Measurements from ENCODE around the gene DRD2. TPM values are rescaled to one million over a fixed set of nuclear protein-coding genes. Genes with fewer than 3 reads are reported as not detected.

The DRD2 gene
- total RNA-seq, 1 donor from 2014 or later: not detected

DNA sequence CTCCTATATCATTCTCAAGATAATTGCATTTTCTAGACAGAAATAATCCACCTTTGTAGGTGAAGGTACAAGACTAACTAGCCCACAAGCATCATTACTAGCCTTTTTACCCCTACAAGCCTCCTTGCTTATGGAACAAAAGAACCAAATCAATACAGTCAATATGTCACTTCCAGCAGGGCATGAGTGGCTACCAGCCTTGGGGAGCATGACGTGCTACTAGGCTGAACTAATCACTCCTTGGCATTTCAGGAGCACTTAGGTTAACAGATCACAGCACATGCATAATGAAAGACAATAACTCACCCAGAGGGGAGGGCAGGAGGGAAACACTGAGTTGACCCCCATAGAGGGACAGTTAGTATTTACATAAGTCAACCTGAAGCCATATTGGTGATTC is 2.7 kb downstream of the DRD2 start:
- Mint-ChIP-seq H3K27me3 (peaks cover 45% of the 10 kb centered on the region), H3K4me1 (no peaks in the 10 kb centered on the region), H3K9me3 (no peaks in the 10 kb centered on the region), H3K27ac (no peak overlapping the region), H3K4me3 (no peak overlapping the region), H3K36me3 (ENCODE audit: low read depth) (no peaks in the 10 kb centered on the region)
- no peak for DNase-seq
- intact Hi-C loops (cut with micrococcal nuclease): no loop called here

DNA sequence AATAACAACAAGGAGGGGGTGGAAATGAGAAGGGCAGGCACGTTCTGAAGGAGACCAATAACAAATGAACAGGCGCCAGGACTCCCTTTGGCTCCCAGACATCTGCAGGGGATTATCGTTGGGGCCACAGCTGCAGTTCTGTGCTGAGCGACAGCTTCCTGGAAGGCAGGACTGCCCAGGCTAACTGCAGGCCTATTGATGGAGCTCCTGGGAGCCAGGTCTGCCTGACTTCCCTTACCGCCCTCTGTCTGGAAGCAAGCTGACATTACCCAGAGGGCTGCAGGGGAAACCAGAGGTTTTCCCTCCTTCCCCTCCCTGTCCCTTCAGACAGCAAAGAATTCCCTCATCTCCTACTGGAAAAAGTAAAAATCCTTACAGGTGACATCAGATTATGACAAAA is 5.0 kb downstream of the DRD2 start:
- no peaks in the 10 kb centered on the region for H3K4me1 Mint-ChIP-seq
- H3K9me3 Mint-ChIP-seq: no peaks in the 10 kb centered on the region
- H3K27me3 Mint-ChIP-seq: peaks cover 30% of the 10 kb centered on the region
- H3K27ac Mint-ChIP-seq: no peak overlapping the region
- no peak overlapping the region for H3K4me3 Mint-ChIP-seq
- intact Hi-C loops (cut with micrococcal nuclease): no loop called here
- no peaks in the 10 kb centered on the region for H3K36me3 Mint-ChIP-seq (ENCODE audit: low read depth)
- no peak for DNase-seq

DNA sequence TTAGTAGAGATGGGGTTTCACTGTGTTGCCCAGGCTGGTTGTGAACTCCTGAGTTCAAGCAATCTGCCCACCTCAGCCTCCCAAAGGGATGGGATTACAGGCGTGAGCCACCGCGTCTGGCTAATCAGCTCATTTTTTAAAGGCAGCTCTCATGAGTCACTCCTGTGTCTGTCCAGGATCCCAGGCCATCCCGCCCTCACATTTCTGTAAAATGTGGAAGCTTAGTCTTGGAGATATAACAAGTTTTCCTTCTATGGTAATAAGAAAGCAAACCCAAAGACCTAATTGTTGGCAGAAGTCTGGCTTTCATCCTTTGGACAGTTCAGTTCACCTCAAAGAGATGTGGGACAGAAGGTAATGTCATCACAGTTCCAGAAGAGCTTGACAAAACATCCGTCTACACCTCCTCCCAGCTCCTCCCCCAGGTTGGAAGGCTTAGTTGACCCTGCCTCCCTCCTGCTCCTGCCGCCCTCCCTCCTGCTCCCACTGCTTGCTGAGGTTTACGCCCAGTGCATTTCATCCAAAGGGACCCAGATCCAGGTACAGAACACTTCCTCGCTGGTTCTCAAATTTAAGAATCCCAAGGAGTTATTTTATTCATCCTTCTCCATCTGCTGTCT is 6.4 kb downstream of the DRD2 start:
- Mint-ChIP-seq H3K9me3 (no peaks in the 10 kb centered on the region), H3K4me3 (no peak overlapping the region), H3K4me1 (no peaks in the 10 kb centered on the region), H3K36me3 (ENCODE audit: low read depth) (no peaks in the 10 kb centered on the region), H3K27me3 (peaks cover 24% of the 10 kb centered on the region), H3K27ac (no peak overlapping the region)
- intact Hi-C loops (cut with micrococcal nuclease): no loop called here
- no peak for DNase-seq

DNA sequence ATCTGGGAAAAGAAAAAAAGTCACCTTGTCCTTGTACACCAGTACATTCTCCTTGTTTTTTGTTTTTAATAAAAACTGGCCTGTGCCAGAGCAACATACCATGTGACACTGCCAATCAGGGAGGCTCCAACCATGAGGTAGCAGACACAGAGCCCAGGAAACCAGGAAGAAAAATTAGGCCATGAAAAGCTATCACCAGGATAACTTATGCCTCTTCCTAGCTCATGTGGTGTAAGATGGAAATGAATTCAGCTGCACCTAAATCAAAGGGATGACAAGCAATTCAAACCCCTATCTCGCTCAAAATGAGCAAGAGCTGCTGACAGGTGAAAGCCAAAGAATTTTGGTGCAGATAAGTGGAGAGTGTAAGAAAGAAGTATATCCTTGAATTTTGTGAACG is 7.7 kb downstream of the DRD2 start:
- intact Hi-C loops (cut with micrococcal nuclease): no loop called here
- Mint-ChIP-seq H3K4me1 (no peaks in the 10 kb centered on the region), H3K9me3 (no peaks in the 10 kb centered on the region), H3K36me3 (ENCODE audit: low read depth) (no peaks in the 10 kb centered on the region), H3K27me3 (peaks cover 14% of the 10 kb centered on the region), H3K4me3 (no peak overlapping the region), H3K27ac (no peak overlapping the region)
- DNase-seq: no peak

DNA sequence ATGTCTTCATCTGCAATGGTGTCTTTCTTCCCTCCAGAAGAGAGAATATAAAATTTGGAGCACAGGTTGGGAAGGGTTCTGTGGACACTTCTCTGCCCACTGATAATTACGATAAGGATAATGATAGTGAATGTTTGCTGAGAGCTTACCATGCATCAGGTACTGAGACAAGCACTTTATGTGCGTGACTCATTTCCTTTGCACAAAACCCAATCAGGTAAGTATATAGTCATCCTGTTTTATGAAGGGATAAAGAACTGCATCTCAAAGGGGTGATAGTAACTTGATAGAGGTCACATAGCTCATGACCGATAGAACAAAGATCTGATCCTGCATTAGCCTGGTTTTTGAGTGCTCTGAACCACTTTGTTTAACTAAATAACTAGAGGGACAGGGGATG is 9.4 kb downstream of the DRD2 start:
- Mint-ChIP-seq H3K27ac (no peak overlapping the region), H3K9me3 (no peaks in the 10 kb centered on the region), H3K4me3 (no peak overlapping the region), H3K36me3 (ENCODE audit: low read depth) (no peaks in the 10 kb centered on the region), H3K4me1 (no peaks in the 10 kb centered on the region), H3K27me3 (peaks cover 7% of the 10 kb centered on the region)
- intact Hi-C loops (cut with micrococcal nuclease): no loop called here
- no peak for DNase-seq

DNA sequence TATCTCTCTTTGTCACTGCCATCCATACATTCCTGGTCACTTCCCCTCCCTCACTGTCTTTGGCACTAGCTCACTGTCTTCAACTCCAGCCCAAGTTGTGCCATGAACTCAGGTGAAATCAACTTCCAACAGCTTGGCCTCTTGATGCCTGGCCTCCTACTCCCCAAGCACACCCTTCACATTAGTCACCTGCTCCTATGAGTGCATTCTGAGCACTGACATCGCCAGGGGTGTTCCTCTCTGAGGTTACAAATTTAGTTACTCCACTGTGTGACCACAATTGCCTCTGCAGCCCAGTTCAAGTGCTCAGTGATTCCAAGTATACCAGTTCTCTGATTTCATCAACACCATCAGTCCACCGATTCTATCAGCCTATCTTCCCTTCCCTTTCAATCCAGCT is 10.8 kb downstream of the DRD2 start:
- no peaks in the 10 kb centered on the region for H3K36me3 Mint-ChIP-seq (ENCODE audit: low read depth)
- no peaks in the 10 kb centered on the region for H3K4me1 Mint-ChIP-seq
- no peak overlapping the region for H3K4me3 Mint-ChIP-seq
- H3K27ac Mint-ChIP-seq: no peak overlapping the region
- peaks cover 8% of the 10 kb centered on the region for H3K27me3 Mint-ChIP-seq
- DNase-seq: no peak
- intact Hi-C loops (cut with micrococcal nuclease): no loop called here
- no peaks in the 10 kb centered on the region for H3K9me3 Mint-ChIP-seq

DNA sequence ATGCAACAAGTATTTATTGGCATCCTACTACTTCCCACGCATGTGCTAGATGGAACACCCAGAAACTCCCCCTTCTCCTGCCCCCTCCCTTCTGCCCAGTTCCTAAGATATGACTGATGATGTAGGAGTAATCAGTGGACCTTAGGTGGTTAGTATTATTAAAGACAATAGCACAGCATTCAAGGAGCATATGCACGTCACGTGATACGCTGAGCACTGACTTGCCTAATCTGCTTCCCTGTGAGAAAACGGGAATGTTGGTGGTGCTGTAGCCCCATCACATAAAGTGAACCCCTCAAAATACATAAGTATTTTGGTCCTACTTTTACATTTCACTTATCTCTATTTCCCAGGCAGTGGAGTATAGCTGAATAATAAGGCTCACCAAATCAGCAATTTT is 12.4 kb downstream of the DRD2 start:
- H3K36me3 Mint-ChIP-seq (ENCODE audit: low read depth): no peaks in the 10 kb centered on the region
- H3K27me3 Mint-ChIP-seq: peaks cover 8% of the 10 kb centered on the region
- H3K9me3 Mint-ChIP-seq: no peaks in the 10 kb centered on the region
- no peak for DNase-seq
- H3K27ac Mint-ChIP-seq: no peak overlapping the region
- no peaks in the 10 kb centered on the region for H3K4me1 Mint-ChIP-seq
- no peak overlapping the region for H3K4me3 Mint-ChIP-seq
- intact Hi-C loops (cut with micrococcal nuclease): no loop called here

DNA sequence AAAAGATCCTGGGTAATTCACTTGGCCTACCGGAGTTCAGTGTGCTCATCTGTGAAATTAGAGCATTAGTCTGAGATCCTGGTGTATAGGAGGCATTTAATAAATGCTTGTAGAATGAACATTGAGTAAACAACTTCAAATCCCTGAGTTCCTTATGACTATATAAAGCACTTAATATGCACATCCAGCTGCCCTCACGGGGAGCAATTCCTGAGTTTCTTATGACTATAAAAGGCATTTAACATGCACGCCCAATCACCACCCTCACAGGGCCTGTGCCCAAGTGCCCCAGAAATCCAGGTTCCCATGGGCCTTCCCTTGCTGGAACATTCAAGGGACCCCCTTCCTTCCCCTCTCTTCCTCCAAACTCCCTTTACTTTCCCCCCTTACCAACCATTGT is 13.6 kb downstream of the DRD2 start:
- Mint-ChIP-seq H3K27ac (no peak overlapping the region), H3K4me3 (no peak overlapping the region), H3K27me3 (peaks cover 7% of the 10 kb centered on the region), H3K9me3 (no peaks in the 10 kb centered on the region), H3K36me3 (ENCODE audit: low read depth) (no peaks in the 10 kb centered on the region), H3K4me1 (no peaks in the 10 kb centered on the region)
- intact Hi-C loops (cut with micrococcal nuclease): no loop called here
- DNase-seq: no peak

DNA sequence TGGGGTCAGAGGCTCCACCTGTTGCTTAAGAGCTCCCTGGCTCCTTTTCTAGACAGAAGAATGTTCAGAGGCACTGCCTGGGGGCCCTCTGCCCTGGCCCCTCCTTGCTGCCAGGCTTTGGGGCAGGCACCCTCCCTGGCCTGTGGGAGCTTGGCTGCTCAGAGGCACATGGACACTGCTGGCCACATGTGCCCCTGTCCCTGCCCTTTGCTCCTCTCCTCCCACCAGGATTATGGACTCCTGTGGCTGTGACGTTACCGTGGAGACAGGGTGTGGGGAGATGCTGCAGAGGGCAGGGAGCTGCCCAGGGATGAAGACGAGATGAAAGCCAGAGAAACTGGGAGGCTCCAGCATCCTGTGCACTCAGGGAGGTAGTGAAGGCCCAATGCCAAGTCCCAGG is 14.7 kb downstream of the DRD2 start:
- Mint-ChIP-seq H3K9me3 (no peaks in the 10 kb centered on the region), H3K4me1 (no peaks in the 10 kb centered on the region), H3K4me3 (no peak overlapping the region), H3K27ac (no peak overlapping the region), H3K27me3 (peaks cover 8% of the 10 kb centered on the region), H3K36me3 (ENCODE audit: low read depth) (no peaks in the 10 kb centered on the region)
- no peak for DNase-seq
- intact Hi-C loops (cut with micrococcal nuclease): no loop called here

DNA sequence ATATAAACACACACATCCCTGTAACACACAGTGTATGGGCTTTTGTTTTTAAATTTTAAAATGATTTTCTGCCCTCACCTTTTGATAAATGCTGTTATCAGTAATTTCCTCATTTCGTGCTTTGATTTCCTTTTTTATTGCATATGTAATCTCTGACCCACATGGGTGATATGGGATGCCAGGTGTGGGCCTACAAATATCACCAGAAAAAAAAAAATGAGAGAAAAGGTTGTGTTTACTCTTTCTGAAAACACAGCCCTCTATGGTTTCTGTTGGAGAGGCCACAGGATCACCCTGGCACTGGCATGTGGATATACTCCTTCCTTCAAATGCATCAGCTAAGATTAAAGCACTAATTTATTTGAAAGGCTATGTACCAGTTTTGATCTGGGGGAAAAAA is 17.0 kb downstream of the DRD2 start:
- intact Hi-C loops (cut with micrococcal nuclease): no loop called here
- peaks cover 10% of the 10 kb centered on the region for H3K27me3 Mint-ChIP-seq
- H3K4me1 Mint-ChIP-seq: no peaks in the 10 kb centered on the region
- H3K36me3 Mint-ChIP-seq (ENCODE audit: low read depth): no peaks in the 10 kb centered on the region
- DNase-seq: no peak
- no peaks in the 10 kb centered on the region for H3K9me3 Mint-ChIP-seq
- H3K27ac Mint-ChIP-seq: no peak overlapping the region
- no peak overlapping the region for H3K4me3 Mint-ChIP-seq

DNA sequence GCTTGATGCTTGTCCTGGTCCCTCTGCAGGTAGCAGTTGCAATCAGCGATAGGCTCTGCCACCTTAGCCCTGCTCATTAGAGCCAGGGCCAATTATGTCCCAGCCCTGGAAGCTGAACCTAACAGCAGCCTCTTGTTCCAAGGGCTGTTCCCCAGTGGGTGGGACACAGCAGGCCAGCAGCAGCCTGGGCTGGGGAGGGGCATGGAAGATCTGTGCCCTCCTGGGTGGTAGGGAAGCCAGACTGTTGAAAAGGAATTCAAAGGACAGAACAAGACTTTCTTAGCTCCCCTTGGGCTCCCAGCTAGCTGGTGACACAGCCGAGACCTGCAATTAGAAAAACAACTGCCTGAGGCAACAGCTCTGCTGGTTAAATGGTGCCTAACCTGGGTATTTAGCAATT is 17.4 kb downstream of the DRD2 start:
- Mint-ChIP-seq H3K27ac (no peak overlapping the region), H3K9me3 (no peaks in the 10 kb centered on the region), H3K27me3 (peaks cover 10% of the 10 kb centered on the region), H3K4me1 (no peaks in the 10 kb centered on the region), H3K4me3 (no peak overlapping the region), H3K36me3 (ENCODE audit: low read depth) (no peaks in the 10 kb centered on the region)
- intact Hi-C loops (cut with micrococcal nuclease): no loop called here
- DNase-seq: no peak

DNA sequence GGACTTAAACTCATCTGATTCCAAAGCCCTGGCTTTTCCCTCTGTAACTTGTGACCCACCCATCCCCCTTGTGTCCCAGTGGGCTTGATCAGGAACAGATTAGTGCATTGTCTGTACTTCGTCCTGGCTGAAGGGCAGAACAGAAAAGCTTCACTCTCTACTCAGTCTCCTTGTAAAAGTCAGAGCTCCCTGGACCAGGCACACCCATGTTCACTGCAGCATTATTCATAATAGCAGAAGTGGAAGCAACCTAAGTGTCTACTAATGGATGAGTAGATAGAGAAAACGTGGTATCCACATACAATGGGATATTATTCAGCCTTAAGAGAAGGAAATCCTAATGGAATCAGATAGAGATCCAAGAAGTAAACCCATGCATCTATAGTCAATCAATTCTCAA is 20.7 kb downstream of the DRD2 start:
- Mint-ChIP-seq H3K4me3 (no peak overlapping the region), H3K36me3 (ENCODE audit: low read depth) (no peaks in the 10 kb centered on the region), H3K9me3 (no peaks in the 10 kb centered on the region), H3K27me3 (peaks cover 9% of the 10 kb centered on the region), H3K4me1 (no peaks in the 10 kb centered on the region), H3K27ac (no peak overlapping the region)
- no peak for DNase-seq
- intact Hi-C loops (cut with micrococcal nuclease): no loop called here

DNA sequence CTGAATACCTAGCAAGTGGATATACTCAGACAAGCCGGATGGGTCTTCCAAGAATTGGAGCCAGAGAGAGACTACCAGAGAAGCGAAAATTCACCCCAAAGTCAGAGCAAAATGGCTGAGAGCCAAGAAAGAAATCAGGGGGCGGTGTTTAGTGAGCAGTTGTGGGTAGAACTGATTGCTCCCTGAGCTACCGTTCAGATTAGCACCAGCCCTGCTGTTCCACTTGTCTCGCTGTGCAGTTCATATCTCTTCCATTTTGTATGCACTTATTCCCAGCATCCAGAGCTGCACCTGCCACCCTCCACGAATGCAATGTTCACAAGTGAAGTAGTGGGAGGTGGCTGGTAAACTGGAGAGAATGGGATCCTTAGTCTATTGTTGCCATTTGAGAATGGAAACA is 25.5 kb downstream of the DRD2 start:
- H3K27ac Mint-ChIP-seq: no peak overlapping the region
- DNase-seq: no peak
- H3K4me1 Mint-ChIP-seq: peaks cover 4% of the 10 kb centered on the region
- H3K4me3 Mint-ChIP-seq: no peak overlapping the region
- H3K9me3 Mint-ChIP-seq: no peaks in the 10 kb centered on the region
- intact Hi-C loops (cut with micrococcal nuclease): no loop called here
- H3K36me3 Mint-ChIP-seq (ENCODE audit: low read depth): no peaks in the 10 kb centered on the region
- peaks cover 3% of the 10 kb centered on the region for H3K27me3 Mint-ChIP-seq

DNA sequence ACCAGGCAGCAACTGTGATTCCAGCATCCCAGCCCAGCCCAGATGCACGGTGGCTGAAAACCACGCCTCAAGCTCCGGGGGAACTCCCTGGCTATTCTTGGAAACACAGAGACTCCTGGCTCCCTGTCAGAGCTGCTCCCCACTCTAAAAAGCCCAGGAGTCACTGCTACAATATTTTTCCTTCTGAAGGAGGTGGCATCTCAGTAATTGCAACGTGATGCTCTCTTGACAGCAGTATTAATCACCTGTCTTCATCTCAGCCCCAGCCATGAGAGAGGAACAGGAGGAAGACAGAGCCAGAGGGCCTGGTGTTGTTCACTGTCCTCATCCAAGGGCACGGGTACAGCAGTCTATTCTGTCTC is 26.9 kb downstream of the DRD2 start:
- Mint-ChIP-seq H3K27me3 (peaks cover 6% of the 10 kb centered on the region), H3K4me1 (peaks cover 4% of the 10 kb centered on the region), H3K4me3 (no peak overlapping the region), H3K9me3 (no peaks in the 10 kb centered on the region), H3K27ac (no peak overlapping the region), H3K36me3 (ENCODE audit: low read depth) (no peaks in the 10 kb centered on the region)
- DNase-seq: no peak
- intact Hi-C loops (cut with micrococcal nuclease): no loop called here

DNA sequence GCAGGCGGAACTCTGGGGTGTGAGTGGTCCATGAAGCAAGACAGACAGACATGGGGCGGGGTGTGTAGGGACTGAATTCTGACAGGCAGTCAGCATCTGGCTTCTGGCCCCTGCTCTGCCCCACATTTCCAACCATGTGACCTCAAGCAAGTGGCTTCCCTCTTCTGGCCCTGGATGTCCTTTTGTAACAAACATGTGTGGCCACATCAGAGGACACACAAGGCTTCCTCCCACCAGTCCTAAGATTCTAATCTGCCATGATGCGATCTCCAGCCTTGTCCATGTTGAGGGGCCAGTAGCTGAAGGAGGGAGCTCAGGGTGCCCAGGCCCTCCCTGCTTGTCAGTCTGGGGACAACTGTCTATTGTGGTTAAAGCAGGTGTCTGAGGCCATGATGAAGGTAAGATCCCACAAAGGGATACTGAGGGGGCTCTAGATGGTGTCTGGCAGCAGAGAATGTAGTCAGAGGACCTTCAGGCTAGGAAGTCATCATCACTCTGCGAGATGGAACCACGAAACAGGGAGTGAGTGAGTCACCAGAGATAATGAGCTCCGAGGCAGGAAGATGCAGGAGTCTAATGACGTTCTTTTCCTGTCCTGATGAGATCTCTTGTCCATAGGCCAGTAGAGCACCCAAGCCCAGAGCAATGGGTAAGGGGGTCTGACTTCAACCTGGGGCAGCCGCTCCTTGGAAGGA is 27.4 kb downstream of the DRD2 start:
- H3K4me3 Mint-ChIP-seq: no peak overlapping the region
- no peaks in the 10 kb centered on the region for H3K9me3 Mint-ChIP-seq
- intact Hi-C loops (cut with micrococcal nuclease): no loop called here
- no peak overlapping the region for H3K27ac Mint-ChIP-seq
- DNase-seq: peak; percentile 57
- peaks cover 9% of the 10 kb centered on the region for H3K27me3 Mint-ChIP-seq
- H3K36me3 Mint-ChIP-seq (ENCODE audit: low read depth): no peaks in the 10 kb centered on the region
- H3K4me1 Mint-ChIP-seq: peaks cover 4% of the 10 kb centered on the region
